MV-4-11 (cell line): Measurements from ENCODE around the gene DDX10.

Source experiments
- DNase-seq: peaks from one replicate; lab custom pipeline; 2025; lab: John Stamatoyannopoulos, UW

DDX10 gene

GRCh38 chr11:108873310-108873709 is 208.4 kb downstream of the DDX10 start:
- no peak for DNase-seq

GRCh38 chr11:108873941-108874340 is 209.1 kb downstream of the DDX10 start:
- DNase-seq = no peak

GRCh38 chr11:108875134-108875533 is 210.3 kb downstream of the DDX10 start:
- DNase-seq = no peak

GRCh38 chr11:108877178-108877577 is 212.3 kb downstream of the DDX10 start:
- no peak for DNase-seq

GRCh38 chr11:108880510-108880909 is 215.6 kb downstream of the DDX10 start:
- DNase-seq = no peak

- no peak for DNase-seq
Observed at GRCh38 chr11:108881131-108881530, 216.3 kb downstream of the DDX10 start.

- DNase-seq = no peak
Observed at GRCh38 chr11:108882211-108882831, 217.5 kb downstream of the DDX10 start.

GRCh38 chr11:108886005-108886659 is 221.3 kb downstream of the DDX10 start:
- DNase-seq = no peak

GRCh38 chr11:108886660-108887009 is 221.8 kb downstream of the DDX10 start:
- DNase-seq = no peak

GRCh38 chr11:108887436-108888238 is 222.8 kb downstream of the DDX10 start:
- DNase-seq = no peak

- no peak for DNase-seq
Observed at GRCh38 chr11:108890482-108891105, 225.7 kb downstream of the DDX10 start.

GRCh38 chr11:108891143-108891542 is 226.3 kb downstream of the DDX10 start:
- DNase-seq = no peak

- no peak for DNase-seq
Observed at GRCh38 chr11:108891909-108892511, 227.1 kb downstream of the DDX10 start.

GRCh38 chr11:108895579-108896480 is 231.0 kb downstream of the DDX10 start:
- DNase-seq = peak; percentile 81

GRCh38 chr11:108897071-108897481 is 232.2 kb downstream of the DDX10 start:
- DNase-seq = no peak

GRCh38 chr11:108897916-108898315 is 233.0 kb downstream of the DDX10 start:
- no peak for DNase-seq

GRCh38 chr11:108901359-108901758 is 236.5 kb downstream of the DDX10 start:
- DNase-seq = no peak

- no peak for DNase-seq
Observed at GRCh38 chr11:108902027-108902469, 237.2 kb downstream of the DDX10 start.

GRCh38 chr11:108904480-108904879 is 239.6 kb downstream of the DDX10 start:
- no peak for DNase-seq

GRCh38 chr11:108906329-108906728 is 241.5 kb downstream of the DDX10 start:
- DNase-seq = no peak

- no peak for DNase-seq
Observed at GRCh38 chr11:108906826-108907225, 242.0 kb downstream of the DDX10 start.
